GM12874 (cell line): ENCODE results near the gene BAIAP3.

Experiments
- CTCF ChIP-seq: IDR thresholded peaks from 2 replicates; pipeline ENCODE4 v1.5.1; 2011; ENCODE audit warnings: low read depth, mild to moderate bottlenecking, control low read depth, low read length, moderate library complexity; ENCODE audit not compliant: insufficient read depth

BAIAP3 gene

DNA sequence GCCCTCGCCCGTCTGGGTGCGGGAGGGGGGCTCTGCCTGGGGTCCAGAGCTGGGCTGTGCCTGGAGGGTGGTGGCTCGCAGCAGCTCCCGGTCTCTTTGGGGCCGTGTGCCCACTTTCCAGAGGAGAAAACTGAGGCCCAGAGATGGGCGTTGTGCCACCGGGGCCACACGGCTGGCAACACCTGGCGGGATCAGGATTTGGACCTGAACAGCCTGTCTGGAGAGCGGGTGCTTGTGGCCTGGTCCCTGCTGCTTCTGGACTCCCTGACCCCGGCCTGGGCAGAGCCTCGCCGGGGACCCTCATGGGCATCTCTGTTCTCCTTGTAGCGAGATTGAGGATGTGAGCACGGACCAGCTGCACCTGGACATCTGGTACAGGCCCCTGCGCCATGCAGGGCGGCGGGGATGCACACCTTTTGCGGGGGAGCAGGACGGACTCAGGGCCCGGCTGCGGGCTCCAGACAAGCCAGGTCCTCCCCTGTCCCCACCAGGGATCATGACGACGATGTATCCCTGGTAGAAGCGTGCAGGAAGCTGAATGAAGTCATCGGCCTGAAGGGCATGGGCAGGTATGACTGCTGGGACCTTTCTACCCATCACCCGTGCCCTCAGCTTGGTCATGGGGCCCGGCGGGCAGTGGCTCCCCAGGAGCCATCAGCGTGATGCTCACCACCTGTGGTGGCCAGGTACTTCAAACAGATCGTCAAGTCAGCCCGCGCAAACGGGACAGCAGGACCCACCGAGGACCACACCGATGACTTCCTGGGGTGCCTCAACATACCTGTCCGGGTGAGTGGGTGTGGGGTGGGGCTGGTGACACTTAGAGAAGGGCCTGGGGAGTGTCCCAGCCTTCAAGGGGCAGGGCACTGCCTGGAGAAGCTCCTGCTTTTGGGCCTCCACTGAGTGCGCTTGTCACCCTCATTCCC, 8.3 kb downstream of the BAIAP3 start:
- no peak for TF ChIP-seq CTCF

DNA sequence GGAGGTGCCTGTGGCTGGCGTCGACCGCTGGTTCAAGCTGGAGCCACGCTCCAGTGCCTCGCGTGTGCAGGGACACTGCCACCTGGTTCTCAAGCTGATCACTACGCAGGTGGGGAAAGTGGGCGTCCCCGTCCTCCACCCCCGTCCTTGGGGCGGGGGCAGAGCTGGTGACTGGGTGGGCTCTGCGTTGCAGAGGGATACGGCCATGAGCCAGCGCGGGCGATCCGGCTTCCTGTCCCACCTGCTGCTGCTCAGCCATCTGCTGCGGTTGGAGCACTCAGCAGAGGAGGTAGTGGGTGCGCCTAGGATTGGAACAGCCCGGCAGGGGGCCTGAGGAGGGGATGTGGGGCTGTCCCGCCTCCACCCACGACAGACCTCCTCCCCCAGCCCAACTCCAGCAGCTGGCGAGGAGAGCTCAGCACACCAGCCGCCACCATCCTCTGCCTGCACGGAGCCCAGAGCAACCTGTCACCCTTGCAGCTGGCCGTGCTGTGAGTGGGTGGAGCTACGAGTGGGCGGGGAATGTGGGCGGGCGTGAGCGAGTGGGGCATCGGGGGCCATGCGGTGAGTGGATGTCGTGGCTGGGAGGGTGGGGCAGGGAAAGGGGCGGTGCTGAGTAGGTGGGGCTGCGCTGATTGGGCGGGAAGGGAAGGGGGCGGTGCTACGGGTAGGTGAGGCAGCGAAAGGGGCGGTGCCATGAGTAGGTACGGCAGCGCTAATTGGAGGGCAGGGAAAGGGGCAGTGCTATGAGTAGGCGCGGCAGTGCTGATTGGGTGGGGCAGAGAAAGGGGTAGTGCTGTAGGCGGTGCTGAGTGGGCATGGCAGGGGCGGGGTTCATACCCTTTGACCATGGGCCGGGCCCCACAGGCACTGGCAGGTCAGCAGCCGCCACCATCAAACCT, 9.3 kb downstream of the BAIAP3 start:
- no peak for TF ChIP-seq CTCF

DNA sequence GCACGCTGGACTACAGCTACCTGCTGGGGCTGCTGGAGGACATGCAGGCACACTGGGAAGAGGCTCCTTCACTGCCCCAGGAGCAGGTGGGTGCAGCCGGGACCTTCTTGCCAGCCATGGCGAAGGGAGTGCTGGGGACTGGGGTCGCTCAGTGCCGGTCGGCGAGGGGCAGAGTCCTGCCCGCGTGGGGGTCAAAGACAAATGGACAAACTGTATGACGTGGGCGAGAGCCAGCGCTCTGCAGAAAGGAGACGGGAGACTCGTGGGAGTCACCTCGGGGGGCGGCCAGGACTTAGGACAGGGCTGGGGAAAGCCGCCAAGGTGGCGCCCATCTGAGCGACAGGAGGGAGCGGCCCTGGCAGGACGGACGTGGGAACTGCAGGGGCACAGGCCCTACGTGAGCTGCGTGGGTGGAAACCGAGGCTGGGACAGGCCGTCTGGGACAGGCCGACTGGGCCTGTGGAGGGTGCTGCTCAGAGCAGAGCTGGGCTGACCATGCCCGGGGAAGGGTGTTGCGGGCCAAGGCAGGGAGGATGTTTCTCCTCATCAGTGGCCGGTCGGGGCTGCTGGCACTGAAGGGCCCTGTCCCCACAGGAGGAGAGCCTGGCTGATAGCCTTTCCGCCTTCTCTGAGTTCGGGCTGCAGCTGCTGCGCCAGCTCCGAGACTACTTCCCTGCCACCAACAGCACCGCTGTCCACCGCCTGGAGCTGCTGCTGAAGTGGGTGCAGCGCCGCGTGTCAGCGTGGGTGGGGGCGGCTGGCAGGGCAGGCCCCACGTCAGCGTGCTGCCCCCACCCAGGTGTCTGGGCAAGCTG, 10.2 kb downstream of the BAIAP3 start:
- TF ChIP-seq CTCF: no peak

- TF ChIP-seq CTCF: no peak
Observed at GRCh38 chr16:1344499-1344898, 11.1 kb downstream of the BAIAP3 start.

- TF ChIP-seq CTCF: no peak
Observed at GRCh38 chr16:1345087-1345486, 11.6 kb downstream of the BAIAP3 start.

- TF ChIP-seq CTCF: no peak
Observed at GRCh38 chr16:1345651-1346421, 12.4 kb downstream of the BAIAP3 start.
